DOHH2 (cell line): ENCODE measurements around the gene CPED1.

ENCODE experiments used
- H3F3A ChIP-seq: fragments of 200-600 bp; sonication (generic), shearing (Covaris generic); 2 replicates; pipeline ENCODE4 v1.6.0; 2016; ENCODE audit warnings: antibody characterized with exemption, mild to moderate bottlenecking; ENCODE audit not compliant: control insufficient read depth, insufficient read depth
- H3K27ac ChIP-seq: fragments of 200-600 bp; sonication (generic); 2 replicates; pipeline ENCODE4 v1.5.1; 2014; ENCODE audit warnings: low read depth, mild to moderate bottlenecking, low read length, moderate library complexity
- H3K27me3 ChIP-seq: fragments of 200-600 bp; sonication (generic); 2 replicates; pipeline ENCODE4 v1.6.1; 2014; ENCODE audit warnings: mild to moderate bottlenecking, low read length, mixed read lengths; ENCODE audit not compliant: control insufficient read depth
- H3K36me3 ChIP-seq: fragments of 200-600 bp; sonication (generic); 2 replicates; pipeline ENCODE4 v1.6.1; 2014; ENCODE audit warnings: mild to moderate bottlenecking, low read length, moderate library complexity, mixed read lengths; ENCODE audit not compliant: control insufficient read depth
- H3K4me1 ChIP-seq: fragments of 200-600 bp; sonication (generic); 2 replicates; pipeline ENCODE4 v1.6.1; 2014; ENCODE audit warnings: mild to moderate bottlenecking, low read length, mixed read lengths; ENCODE audit not compliant: control insufficient read depth
- H3K4me2 ChIP-seq: fragments of 200-600 bp; sonication (generic); 2 replicates; pipeline ENCODE4 v1.6.0; 2014; ENCODE audit warnings: mild to moderate bottlenecking, low read length, moderate library complexity
- H3K4me3 ChIP-seq: fragments of 200-600 bp; sonication (generic); 2 replicates; pipeline ENCODE4 v1.5.1; 2014; ENCODE audit warnings: mild to moderate bottlenecking, low read length, mixed read lengths
- H3K79me2 ChIP-seq: fragments of 200-600 bp; sonication (generic); 2 replicates; pipeline ENCODE4 v1.6.1; 2014; ENCODE audit warnings: mild to moderate bottlenecking, low read length, mixed read lengths; ENCODE audit not compliant: control insufficient read depth
- H3K9me2 ChIP-seq: fragments of 200-600 bp; sonication (generic); replicated peaks from 2 replicates; pipeline ENCODE4 v1.6.1; 2014; ENCODE audit warnings: mild to moderate bottlenecking, low read length, mixed read lengths; ENCODE audit not compliant: control insufficient read depth
- H3K9me3 ChIP-seq: fragments of 200-600 bp; sonication (generic); 2 replicates; pipeline ENCODE4 v1.6.1; 2014; ENCODE audit warnings: antibody characterized with exemption, low read length, mixed read lengths; ENCODE audit not compliant: control insufficient read depth, insufficient read depth
- H4K20me1 ChIP-seq: fragments of 200-600 bp; sonication (generic); 2 replicates; pipeline ENCODE4 v1.6.0; 2014; ENCODE audit warnings: low read depth, mild to moderate bottlenecking, antibody characterized with exemption, low read length, moderate library complexity; ENCODE audit not compliant: control insufficient read depth, insufficient read depth
- CTCF ChIP-seq: fragments of 200-600 bp; sonication (generic); IDR thresholded peaks from one replicate; pipeline ENCODE4 v1.5.1; 2014; ENCODE audit warnings: antibody characterized with exemption, mild to moderate bottlenecking, low read depth, low read length; ENCODE audit not compliant: poor library complexity, severe bottlenecking
- EZH2phosphoT487 ChIP-seq: fragments of 200-600 bp; sonication (generic); IDR thresholded peaks from 2 replicates; pipeline ENCODE4 v1.6.1; 2017; ENCODE audit warnings: borderline replicate concordance, mild to moderate bottlenecking, antibody characterized with exemption, low read length, moderate library complexity, mixed read lengths

The CPED1 gene

GRCh38 chr7:121020249-121020988 is 31.9 kb downstream of the CPED1 start:
- Histone ChIP-seq H3K79me2 (no peaks in the 10 kb centered on the region), H3K4me3 (no peak overlapping the region), H3K9me3 (no peaks in the 10 kb centered on the region), H3K9me2 (no peaks in the 10 kb centered on the region), H3K4me2 (no peak overlapping the region), H3K4me1 (no peaks in the 10 kb centered on the region), H3K27ac (no peak overlapping the region), H3K36me3 (no peaks in the 10 kb centered on the region), H3F3A (no peaks in the 10 kb centered on the region), H4K20me1 (no peaks in the 10 kb centered on the region), H3K27me3 (peaks cover 8% of the 10 kb centered on the region; the same call in 1 of the 2 replicates)
- TF ChIP-seq EZH2phosphoT487 (no peak), CTCF (no peak)

- H3K4me2 ChIP-seq = no peak overlapping the region
- H3K27ac ChIP-seq = no peak overlapping the region
Measured at GRCh38 chr7:121020989-121021969, 32.8 kb downstream of the CPED1 start.

GRCh38 chr7:121023194-121023593 is 34.7 kb downstream of the CPED1 start:
- Histone ChIP-seq H3K36me3 (no peaks in the 10 kb centered on the region), H3K4me3 (no peak overlapping the region), H3K27ac (no peak overlapping the region), H3K27me3 (peaks cover 8% of the 10 kb centered on the region; the same call in 1 of the 2 replicates), H4K20me1 (no peaks in the 10 kb centered on the region), H3K9me2 (no peaks in the 10 kb centered on the region), H3K4me1 (no peaks in the 10 kb centered on the region), H3F3A (no peaks in the 10 kb centered on the region), H3K79me2 (no peaks in the 10 kb centered on the region), H3K9me3 (no peaks in the 10 kb centered on the region), H3K4me2 (no peak overlapping the region)
- TF ChIP-seq EZH2phosphoT487 = no peak
- TF ChIP-seq CTCF = no peak

More at GRCh38 chr7:121020989-121021969, 32.8 kb downstream of the CPED1 start:
- Histone ChIP-seq H3K36me3 (no peaks in the 10 kb centered on the region), H3K4me3 (no peak overlapping the region), H3K27me3 (peaks cover 8% of the 10 kb centered on the region; the same call in 1 of the 2 replicates), H4K20me1 (no peaks in the 10 kb centered on the region), H3K79me2 (no peaks in the 10 kb centered on the region), H3F3A (no peaks in the 10 kb centered on the region), H3K9me2 (no peaks in the 10 kb centered on the region), H3K9me3 (no peaks in the 10 kb centered on the region), H3K4me1 (no peaks in the 10 kb centered on the region)
- no peak for TF ChIP-seq CTCF
- no peak for TF ChIP-seq EZH2phosphoT487
